C1 segment of cervical spinal cord (tissue), 14 donors: Measurements from ENCODE around the gene PRSS23.

Experiments used
- DNase-seq, 14 donors: peaks; one replicate each; lab custom pipeline; 2025; lab: John Stamatoyannopoulos, UW

PRSS23 gene

GRCh38 chr11:86790867-86791849 is 9.2 kb upstream of the PRSS23 start:
- no peak for DNase-seq

- no peak for DNase-seq
These were observed 8.2 kb upstream of the PRSS23 start for GRCh38 chr11:86792150-86792549.

- no peak for DNase-seq
These were observed 7.0 kb upstream of the PRSS23 start for GRCh38 chr11:86793307-86793706.

GRCh38 chr11:86795511-86795910 is 4.8 kb upstream of the PRSS23 start:
- no peak for DNase-seq

- DNase-seq, result no peak
These were observed 4.4 kb upstream of the PRSS23 start for GRCh38 chr11:86795949-86796348.

GRCh38 chr11:86797133-86797532 is 3.2 kb upstream of the PRSS23 start:
- no peak for DNase-seq

- no peak for DNase-seq
These were observed 1.4 kb upstream of the PRSS23 start for GRCh38 chr11:86798988-86799387.

GRCh38 chr11:86799680-86800075 is 664 bp upstream of the PRSS23 start:
- peak in 2 of 14 donors; percentile 20 to 36 for DNase-seq

- no peak for DNase-seq
These were observed 574 bp downstream of the PRSS23 start for GRCh38 chr11:86800960-86801272.

- no peak for DNase-seq
These were observed 1.0 kb downstream of the PRSS23 start for GRCh38 chr11:86801364-86801763.

GRCh38 chr11:86802146-86802545 is 1.8 kb downstream of the PRSS23 start:
- DNase-seq, result no peak

- DNase-seq, result no peak
These were observed 2.3 kb downstream of the PRSS23 start for GRCh38 chr11:86802601-86803051.

- no peak for DNase-seq
These were observed 3.0 kb downstream of the PRSS23 start for GRCh38 chr11:86803136-86804045.

GRCh38 chr11:86804951-86805350 is 4.6 kb downstream of the PRSS23 start:
- no peak for DNase-seq

- no peak for DNase-seq
These were observed 5.5 kb downstream of the PRSS23 start for GRCh38 chr11:86805873-86806310.

- no peak for DNase-seq
These were observed 6.6 kb downstream of the PRSS23 start for GRCh38 chr11:86806903-86807302.

GRCh38 chr11:86807360-86807759 is 7.0 kb downstream of the PRSS23 start:
- DNase-seq, result no peak

GRCh38 chr11:86809561-86809960 is 9.2 kb downstream of the PRSS23 start:
- DNase-seq, result no peak

- DNase-seq, result no peak
These were observed 9.9 kb downstream of the PRSS23 start for GRCh38 chr11:86810288-86810687.

GRCh38 chr11:86811637-86812321 is 11.4 kb downstream of the PRSS23 start:
- DNase-seq, result no peak

GRCh38 chr11:86812322-86812670 is 12.0 kb downstream of the PRSS23 start:
- no peak for DNase-seq

GRCh38 chr11:86812981-86813380 is 12.6 kb downstream of the PRSS23 start:
- DNase-seq, result no peak
